Middle frontal gyrus (tissue), 1 donor: ENCODE data around the gene NPEPPS.
A peak's percentile ranks its signal among the peaks of the same experiment; 100 is the strongest.

Source experiments
- DNase-seq: peaks from one replicate; pipeline ENCODE4 v3.0.0-alpha.2; 2015; ENCODE audit warnings: low spot score; ENCODE audit errors: extremely low spot score

Gene NPEPPS

DNA sequence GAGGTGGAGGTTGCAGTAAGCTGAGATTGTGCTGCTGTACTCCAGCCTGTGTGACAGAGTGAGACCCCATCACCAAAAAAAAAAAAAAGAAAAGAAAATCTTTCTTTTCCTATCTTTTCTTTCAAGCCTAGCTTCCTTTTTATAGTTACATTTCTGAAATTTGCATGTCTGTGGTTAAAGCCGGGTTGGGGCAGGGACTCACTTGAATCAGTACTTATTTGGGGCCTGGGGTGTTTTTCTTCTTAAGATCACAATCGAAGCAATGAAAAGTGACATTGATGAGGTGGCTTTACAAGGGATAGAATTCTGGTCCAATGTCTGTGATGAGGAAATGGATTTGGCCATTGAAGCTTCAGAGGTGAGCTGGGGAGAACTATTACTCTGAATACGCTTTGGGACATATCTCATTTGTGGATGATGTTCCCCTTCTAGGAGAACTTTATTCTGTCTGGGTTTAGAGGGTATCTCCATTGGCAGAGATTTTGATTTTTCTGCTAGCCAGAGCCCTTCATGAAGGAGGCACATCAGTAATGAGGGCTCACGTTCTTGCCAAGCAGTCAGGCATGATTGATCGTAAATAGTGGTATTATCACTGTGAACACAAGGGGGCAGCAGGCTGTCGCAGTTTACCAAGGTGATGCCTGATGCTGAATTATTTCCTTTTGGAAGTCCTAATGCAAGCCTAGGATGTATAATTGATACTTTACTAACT, 133.2 kb downstream of the NPEPPS start:
- DNase-seq = peak; percentile 57

DNA sequence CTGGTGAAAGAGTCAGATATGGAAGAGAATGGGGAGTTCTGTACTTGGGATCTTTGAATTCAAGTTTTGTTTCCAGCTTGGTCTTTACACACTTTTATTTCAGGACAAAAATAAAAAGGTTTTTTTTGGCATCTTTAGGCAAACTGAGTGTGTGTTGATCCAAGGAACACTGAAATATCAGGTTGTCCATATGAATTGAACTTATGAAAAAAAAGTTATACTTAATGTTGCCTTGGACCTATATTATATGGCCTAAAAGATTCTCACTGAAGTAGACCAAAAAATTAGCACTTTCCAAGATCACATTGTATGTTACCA, 133.7 kb downstream of the NPEPPS start:
- DNase-seq = no peak

DNA sequence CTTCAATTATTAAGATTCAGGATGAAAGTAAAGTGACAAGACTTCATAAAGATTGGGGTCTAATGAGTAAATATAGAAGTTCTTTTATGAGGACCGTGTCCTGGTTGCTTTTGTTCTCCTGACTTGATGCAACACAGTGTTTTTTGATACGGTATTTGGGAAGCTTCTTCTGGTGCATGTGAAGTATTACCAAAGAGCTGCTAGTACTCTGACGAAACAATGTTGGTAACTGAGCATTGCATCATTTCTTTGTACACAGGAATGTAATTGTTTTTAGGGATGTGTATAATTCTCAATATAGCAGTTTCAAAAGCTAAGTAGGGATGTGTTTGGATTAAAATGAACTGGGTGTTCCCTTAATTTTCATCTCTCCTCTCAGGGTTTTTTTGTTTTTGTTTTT, 134.7 kb downstream of the NPEPPS start:
- DNase-seq = no peak

DNA sequence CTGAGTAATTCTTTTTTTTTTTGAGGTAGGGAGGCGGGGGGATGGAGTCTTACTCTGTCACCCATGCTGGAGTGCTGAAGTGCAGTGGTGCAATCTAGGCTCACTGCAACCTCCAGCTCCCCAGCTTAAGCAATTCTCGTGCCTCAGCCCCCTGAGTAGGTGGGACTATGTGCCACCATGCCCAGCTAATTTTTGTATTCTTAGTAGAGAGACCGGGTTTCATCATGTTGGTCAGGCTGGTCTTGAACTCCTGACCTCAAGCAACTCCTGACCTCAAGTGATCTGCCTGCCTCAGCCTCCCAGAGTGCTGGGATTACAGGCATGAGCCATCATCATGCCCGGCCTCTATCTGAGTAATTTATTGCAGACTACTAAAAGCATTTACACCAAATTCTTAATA, 138.2 kb downstream of the NPEPPS start:
- no peak for DNase-seq

DNA sequence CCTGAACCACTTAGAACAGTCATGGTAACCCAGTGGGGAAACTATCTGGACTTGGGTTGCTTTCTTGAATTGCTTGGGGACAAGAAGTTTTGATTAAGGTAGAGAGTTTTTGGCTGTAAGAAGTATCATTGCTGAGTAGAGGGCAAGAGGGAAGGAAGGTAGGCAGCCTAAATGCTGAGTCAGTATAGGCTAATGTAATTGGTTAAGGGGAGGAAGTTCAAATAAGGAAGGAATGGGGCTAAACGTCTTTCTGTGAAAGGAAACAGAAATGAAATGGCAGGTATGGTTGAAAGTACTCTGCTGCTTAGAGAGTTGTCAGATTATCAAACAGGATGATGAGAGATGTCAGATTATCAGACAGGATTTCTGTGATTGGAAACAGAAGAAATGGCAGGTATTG, 139.2 kb downstream of the NPEPPS start:
- no peak for DNase-seq
